Jurkat, Clone E6-1 (cell line): ENCODE results near the gene POU1F1.
"Not testable (repeated sequence)": the region's sequence is repeated elsewhere in the genome, so short reads cannot be mapped to it uniquely, and the experiment has no call there.

Source experiments
- DNase-seq: peaks from one replicate; pipeline ENCODE4 v3.0.0-alpha.2; 2011; ENCODE audit warnings: low read depth, low spot score
- H3K4me3 ChIP-seq: 2 replicates; pipeline ENCODE4 v1.5.1; 2011; ENCODE audit warnings: mild to moderate bottlenecking, low read length, control low read depth, moderate library complexity

POU1F1 gene

DNA sequence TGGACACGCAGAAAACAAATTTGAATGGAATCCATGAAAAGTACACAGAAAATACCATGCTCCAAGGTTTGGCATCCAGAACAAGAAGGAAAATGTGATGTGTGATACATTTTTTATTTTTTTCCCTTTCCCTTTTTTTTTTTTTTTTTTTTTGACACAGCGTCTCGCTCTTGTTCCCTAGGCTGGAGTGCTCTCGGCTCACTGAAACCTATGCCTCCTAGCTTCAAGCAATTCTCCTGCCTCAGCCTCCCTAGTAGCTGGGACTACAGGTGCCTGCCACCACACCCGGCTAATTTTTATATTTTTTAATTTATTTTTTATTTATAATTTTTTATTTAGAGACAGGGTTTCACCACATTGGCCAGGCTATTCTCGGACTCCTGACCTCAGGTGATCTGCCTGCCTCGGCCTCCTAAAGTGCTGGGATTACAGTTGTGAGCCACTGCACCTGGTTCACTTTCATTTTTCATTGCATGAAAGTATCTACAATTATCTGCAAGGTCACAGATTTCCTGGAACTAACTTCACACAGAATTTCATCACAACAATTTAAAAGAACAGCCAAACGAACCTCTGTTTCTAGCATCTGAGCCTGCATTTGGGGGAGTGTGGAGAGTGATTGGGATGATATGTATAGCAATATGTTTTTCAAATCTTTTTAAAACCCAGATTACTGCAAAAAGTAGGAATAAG is 8.3 kb downstream of the POU1F1 start:
- no peak overlapping the region for H3K4me3 ChIP-seq
- DNase-seq: peak; percentile 29

DNA sequence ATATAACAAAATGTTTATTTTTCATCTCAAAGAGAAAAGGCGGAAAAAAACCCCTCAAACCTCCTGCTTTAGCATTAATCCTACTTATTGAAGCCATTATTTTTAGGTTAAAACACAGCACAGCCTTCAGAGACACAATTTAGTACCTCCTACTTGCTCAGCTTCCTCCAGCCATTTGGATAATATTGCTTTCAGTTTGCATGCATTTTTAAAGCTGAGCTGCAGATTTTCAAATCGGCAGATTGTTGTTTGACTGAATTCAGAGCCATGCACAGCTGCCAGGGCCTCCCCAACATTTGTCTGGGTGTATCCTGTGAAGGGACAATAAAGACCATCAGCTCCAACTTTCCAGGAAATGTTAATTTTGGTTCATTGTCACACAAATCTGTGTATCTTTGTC is 14.5 kb downstream of the POU1F1 start:
- no peak overlapping the region for H3K4me3 ChIP-seq
- no peak for DNase-seq

DNA sequence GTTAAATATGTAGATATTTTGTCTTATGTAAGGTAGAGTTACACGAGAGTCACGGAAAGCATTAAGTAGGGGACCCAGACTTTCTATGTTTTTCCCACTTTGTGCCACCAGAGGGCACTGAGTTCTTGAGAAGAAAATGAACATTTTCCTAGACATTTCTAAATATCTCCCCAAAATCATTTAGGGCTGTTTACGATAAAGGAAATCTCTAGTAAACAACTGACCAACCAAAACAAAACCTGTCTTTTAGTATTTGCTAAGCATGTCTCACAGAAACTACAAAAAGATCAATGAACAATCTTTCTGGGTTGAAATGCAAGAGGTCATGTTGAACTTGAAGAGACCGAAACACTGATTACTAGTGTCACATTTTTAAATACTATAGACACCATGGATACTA is 16.1 kb downstream of the POU1F1 start:
- DNase-seq: peak; percentile 45
- H3K4me3 ChIP-seq: no peak overlapping the region

DNA sequence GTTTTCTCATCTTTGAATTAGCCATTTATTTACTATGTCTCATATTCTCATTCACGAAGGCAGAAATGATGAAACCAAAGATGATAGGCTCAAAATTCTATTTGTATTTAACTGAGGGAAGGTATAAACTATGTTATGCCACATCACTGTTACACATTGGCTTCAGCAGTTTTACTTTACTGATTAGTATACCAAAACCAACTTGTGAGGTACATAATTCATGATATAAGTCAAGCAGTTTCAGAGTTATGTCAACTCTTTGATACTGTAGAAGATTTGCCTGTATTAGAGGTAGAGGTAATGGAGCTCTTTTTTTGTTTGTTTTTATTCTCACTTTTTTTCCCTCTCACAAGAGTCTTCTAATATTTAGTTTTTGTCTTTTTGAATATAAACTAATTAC is 26.4 kb downstream of the POU1F1 start:
- no peak for DNase-seq
- no peak overlapping the region for H3K4me3 ChIP-seq

DNA sequence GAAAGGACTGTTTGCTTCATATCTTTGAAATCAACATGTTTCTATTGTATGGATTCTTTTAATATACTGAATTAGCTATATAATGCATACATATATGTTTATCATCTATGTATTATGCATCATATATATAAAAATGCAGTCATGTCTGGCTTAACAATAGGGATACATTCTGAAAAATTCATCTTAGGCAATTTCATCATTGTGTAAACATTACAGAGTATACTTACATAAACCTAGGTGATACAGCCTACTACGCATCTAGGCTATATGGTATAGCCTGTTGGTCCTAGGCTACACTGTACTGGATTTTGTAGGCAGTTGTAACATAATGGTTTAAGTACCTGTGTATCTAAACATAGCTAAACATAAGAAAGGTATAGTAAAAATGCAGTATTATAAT is 27.6 kb downstream of the POU1F1 start:
- H3K4me3 ChIP-seq: no peak overlapping the region
- DNase-seq: no peak

DNA sequence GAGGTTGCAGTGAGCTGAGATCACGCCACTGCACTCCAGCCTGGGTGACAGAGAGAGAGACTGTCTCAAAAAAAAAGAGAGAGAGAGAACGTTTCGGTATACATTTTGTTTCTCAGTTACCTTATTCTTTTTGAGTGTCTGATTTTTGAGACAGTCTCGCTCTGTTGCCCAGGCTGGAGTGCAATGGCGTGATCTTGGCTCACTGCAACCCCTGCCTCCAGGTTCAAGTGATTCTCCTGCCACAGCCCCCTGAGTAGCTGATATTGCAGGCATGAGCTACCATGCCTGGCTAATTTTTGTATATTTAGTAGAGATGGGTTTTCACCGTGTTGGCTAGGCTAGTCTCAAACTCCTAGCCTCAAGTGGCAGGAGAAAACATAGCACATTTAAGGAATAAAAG is 28.2 kb downstream of the POU1F1 start:
- DNase-seq, H3K4me3 ChIP-seq: not testable (repeated sequence)

DNA sequence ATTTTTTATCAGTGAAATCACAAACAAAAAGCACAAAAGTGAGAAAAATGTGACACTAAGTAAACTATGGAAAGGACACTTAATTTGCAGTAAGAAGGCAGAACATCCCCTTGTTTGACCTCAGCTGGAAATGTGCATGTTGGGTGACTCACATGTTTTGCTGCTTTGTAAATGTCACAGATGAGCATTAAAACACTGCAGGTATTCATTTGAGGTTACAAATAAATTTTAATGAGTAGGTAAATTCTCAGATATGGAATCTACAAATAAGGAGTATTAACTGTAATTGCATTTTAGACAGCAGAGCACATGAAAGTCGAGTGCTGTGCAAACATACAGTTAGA is 29.0 kb downstream of the POU1F1 start:
- DNase-seq: no peak
- H3K4me3 ChIP-seq: no peak overlapping the region

DNA sequence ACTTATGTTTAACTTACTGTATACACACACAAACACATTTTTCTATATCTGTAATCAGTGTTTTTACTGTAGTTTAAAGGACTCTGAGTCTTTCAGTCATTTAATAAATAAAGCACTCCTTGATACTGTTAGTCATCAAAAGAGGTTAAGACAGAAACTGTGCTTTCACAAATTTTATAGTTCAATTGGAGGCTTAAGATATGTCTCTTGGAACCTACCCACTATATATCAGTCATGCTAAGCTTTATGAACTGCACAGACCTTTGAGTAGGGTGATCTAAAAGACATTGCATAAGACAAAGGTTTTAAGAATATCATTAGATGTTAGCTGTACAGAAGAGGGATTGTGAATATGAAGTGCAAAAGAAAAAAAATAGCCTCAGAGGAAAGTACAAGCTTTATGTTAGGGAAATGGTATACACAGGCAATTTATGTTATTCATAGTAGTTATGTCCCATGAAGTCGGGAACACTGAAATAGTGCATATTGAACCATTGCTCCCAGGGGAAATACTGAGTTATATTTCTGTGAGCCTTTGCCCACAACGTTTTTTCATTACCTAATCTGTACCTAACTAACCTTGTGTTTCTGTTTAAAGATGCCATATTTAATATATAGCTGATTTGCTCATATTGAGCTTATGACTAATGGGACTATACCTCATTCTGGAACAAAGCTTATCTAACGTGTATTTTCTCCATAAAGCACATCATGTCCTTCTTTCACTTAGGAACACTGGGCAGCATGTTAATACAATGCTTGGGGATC is 29.5 kb downstream of the POU1F1 start:
- DNase-seq: no peak
- H3K4me3 ChIP-seq: no peak overlapping the region

DNA sequence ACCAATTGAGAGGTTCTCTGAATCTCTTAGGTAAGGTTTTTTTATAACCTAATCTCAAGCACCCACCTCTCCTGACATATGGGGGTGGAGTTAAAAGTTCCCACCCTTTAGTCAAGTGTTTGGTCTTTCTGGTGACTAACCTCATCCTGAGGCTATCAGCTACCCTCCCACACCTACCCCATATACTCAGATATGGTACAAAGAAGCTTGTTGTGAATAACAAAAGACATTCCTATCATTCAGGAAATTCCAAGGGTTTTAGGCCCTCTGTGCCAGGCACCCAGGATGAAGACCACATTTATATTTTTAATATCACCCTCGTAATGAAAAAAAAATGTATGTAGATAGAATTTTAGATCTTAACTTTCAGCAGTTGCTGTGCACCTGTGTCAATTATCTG is 40.3 kb downstream of the POU1F1 start:
- DNase-seq: no peak
- no peak overlapping the region for H3K4me3 ChIP-seq

DNA sequence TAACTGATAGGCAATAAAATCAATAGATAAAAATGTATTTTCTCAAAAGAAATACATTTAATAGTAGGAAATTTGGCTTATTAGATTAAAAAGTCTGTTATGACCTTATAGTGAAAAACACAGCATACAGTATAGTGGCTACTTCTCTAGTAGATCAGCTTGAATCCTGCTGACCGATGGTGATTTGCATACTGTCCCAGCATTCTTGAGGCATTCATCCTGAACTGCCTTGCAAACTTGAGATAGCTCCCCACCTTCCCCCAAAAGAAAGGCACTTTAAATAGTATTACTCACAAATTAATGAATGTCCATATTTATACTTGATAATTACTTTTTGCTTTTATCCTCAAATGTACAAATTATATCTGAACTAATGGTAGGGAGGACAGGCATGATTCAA is 42.6 kb downstream of the POU1F1 start:
- DNase-seq: no peak

DNA sequence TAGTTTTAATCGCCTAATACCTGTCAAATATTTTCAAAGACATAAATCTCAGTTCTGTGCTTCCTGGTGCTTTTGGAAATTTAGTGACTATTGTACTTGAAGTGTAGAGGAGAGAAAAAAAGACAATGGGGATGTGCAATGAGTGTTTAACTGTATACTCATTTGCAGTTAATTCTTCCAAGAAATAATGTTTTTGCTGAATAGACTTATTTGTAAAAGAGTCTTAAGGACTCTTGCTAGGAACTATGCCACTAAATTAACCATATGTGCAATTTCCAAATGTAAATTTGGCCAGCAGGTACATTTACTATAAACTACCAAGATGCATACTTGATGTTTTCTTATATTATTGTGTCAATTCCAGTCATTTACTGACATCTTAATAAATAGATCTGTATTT is 47.3 kb downstream of the POU1F1 start:
- H3K4me3 ChIP-seq: no peak overlapping the region
- no peak for DNase-seq

More for the DNA sequence above, 42.6 kb downstream of the POU1F1 start:
- no peak overlapping the region for H3K4me3 ChIP-seq

DNA sequence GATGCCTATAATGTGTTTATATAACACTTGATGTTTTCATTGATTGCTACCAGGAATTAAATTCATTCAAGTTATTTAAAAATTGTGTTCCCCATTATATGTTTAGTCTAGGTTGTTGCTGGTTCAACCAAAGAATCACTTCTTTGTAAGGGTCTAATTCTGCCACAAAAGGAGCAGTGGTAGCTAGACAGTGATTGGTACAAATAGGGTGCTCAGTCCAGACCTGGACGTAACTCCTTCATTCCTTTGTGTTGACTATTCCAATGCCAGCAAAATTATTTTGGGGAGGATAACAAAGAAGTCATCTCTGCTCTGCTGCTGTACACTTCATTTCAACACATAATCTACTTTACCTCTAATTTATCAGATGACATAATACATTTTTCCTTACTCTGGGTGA is 48.1 kb downstream of the POU1F1 start:
- DNase-seq: no peak
- peak overlapping the region; percentile 94 for H3K4me3 ChIP-seq

DNA sequence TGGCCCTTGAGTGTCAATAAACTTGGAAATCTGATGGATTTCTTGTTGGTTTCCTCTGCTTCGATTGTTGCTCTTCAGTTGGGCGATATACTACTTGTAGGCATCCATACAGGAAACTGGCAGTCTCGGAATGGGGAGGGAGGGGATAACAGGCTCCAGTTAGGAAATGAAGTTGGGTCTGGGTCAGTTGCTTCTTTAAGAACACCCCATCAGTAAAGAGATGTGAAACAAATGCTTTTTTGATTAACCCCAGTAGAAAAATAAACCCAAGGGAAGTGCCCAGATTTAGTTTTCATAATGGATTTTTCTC is 48.6 kb downstream of the POU1F1 start:
- DNase-seq: no peak
- H3K4me3 ChIP-seq: peak overlapping the region; percentile 94

DNA sequence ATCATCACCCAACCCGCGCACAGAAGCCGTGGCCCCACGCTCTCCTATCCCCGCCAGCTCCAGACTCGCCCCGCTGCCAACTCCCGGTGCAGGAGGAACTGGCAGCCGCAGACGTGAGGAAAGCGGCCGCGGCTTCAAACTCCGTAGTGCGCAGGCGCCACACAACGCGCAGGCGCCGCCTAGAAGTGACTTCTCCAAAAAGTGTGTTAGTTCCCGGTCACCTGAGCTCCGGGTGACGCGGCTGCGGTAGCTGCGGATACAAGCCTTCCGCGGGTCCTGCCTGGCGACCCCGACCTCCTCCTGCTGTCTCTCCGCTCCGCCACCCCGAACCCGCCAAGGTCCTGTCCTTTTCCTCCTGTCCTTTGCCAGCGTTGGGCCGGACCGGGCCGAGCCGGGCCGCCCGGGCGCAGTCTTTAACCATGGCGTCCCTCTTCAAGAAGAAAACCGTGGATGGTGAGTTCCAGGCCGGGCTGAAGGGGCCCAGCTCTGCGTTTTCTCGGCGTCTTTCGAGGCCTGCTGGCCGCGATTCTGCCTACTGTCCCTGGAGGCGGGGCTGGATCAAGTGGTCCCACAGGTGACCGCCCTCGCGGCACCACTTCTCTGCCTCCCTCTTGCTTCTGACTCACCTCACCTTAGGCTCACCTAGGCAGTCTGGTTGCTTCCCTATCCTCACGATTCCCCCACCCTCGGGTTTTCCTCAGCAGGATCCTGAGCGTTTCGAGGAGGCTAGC is 49.1 kb downstream of the POU1F1 start, which contains the start of gene CHMP2B:
Gene CHMP2B (plus strand): TSS at position 206 of the 731 bp plus-strand sequence. CDS start 214 bp downstream, at position 420.
- DNase-seq: peak; percentile 86
- peak within 1 kb of the TSS; percentile 94 for H3K4me3 ChIP-seq

DNA sequence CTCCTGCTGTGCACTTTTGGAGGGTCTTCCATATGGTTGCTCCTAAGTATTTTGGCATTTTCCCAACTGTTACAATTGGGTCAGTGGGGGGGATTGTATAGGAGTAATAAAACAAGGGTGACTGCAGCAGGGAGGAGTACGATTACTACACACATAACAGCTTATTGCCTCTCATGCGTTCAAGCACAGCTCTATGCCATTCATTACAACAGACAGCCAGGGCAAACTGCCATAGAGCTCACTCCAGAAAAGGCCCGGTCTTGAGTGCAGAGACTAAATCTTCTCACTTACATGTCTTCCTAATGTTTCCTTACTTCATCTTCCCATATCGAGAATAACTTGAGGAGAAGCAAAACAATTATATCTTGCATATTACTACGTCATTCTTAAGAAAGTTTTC is 50.7 kb downstream of the POU1F1 start:
- no peak overlapping the region for H3K4me3 ChIP-seq
- DNase-seq: no peak

DNA sequence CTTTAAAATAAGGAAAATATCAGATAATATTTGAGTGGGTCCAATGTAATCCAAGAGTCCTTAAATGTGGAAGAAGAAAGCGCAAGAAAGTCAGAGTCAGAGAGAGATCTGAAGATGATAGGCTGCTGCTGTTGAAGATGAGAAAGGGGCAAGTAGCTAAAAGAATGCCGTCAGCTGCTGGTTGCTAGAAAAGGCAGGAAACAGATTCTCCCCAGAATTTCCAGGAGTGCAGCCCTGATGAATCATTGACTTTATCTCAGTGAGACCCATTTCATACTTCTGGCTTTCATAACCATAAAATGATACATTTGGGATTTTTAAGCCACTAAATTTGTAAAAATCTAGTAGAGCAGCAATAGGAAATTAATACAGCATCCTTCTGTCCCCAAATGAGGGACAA is 56.8 kb downstream of the POU1F1 start:
- no peak for DNase-seq
- no peak overlapping the region for H3K4me3 ChIP-seq

DNA sequence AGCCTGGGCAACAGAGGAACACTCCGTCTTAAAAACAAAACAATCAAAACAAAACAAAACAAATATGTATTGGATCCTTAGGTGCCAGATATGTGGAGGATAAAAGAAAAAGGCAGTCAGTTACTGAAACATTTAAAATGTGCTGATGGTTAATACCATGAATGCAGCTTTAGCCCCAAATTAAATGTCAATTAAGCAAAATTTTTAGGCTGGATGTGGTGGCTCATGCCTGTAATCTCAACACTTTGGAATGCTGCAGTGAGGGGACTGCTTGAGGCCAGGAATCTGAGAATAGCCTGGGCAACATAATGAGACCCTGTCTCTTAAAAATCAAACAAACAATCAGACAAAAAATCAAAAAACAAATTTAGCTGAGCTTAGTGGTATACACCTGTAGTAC is 57.8 kb downstream of the POU1F1 start:
- H3K4me3 ChIP-seq: no peak overlapping the region
- no peak for DNase-seq
